Loucy (cell line): Measurements from ENCODE around the gene SULT1C3.

Experiments
- CTCF ChIP-seq: fragments of 200-600 bp; sonication (generic); conservative IDR thresholded peaks from 2 replicates; pipeline ENCODE4 v1.5.1; 2014; ENCODE audit warnings: mild to moderate bottlenecking, antibody characterized with exemption, low read length
- EZH2phosphoT487 ChIP-seq: fragments of 200-600 bp; IDR thresholded peaks from 2 replicates; pipeline ENCODE4 v1.6.1; 2018; ENCODE audit warnings: antibody characterized with exemption, mild to moderate bottlenecking, moderate library complexity, borderline replicate concordance

- TF ChIP-seq CTCF: no peak
- no peak for TF ChIP-seq EZH2phosphoT487
Measured at GRCh38 chr2:108297436-108298141, 57.8 kb downstream of the SULT1C3 start.
